Ishikawa (cell line): ENCODE measurements around the gene PIK3AP1.

Experiments used
- CEBPB ChIP-seq: IDR thresholded peaks from 2 replicates; pipeline ENCODE4 v1.6.1; 2012
- CREB1 ChIP-seq: IDR thresholded peaks from 2 replicates; pipeline ENCODE4 v1.6.1; 2012; ENCODE audit warnings: low read depth
- EGR1 ChIP-seq: IDR thresholded peaks from 2 replicates; pipeline ENCODE4 v1.6.1; 2012
- EP300 ChIP-seq: IDR thresholded peaks from 2 replicates; pipeline ENCODE4 v1.6.1; 2012; ENCODE audit warnings: borderline replicate concordance
- FOXM1 ChIP-seq: IDR thresholded peaks from 2 replicates; pipeline ENCODE4 v1.6.1; 2012; ENCODE audit warnings: low read depth, borderline replicate concordance
- NFIC ChIP-seq: IDR thresholded peaks from 2 replicates; pipeline ENCODE4 v1.6.1; 2012
- RAD21 ChIP-seq: IDR thresholded peaks from 2 replicates; pipeline ENCODE4 v1.6.1; 2012; ENCODE audit warnings: low read depth
- TAF1 ChIP-seq: IDR thresholded peaks from 2 replicates; pipeline ENCODE4 v1.6.1; 2012; ENCODE audit warnings: low read depth, mild to moderate bottlenecking
- TCF12 ChIP-seq: IDR thresholded peaks from 2 replicates; pipeline ENCODE4 v1.6.1; 2012; ENCODE audit warnings: low read depth
- TEAD4 ChIP-seq: IDR thresholded peaks from 2 replicates; pipeline ENCODE4 v1.6.1; 2012
- YY1 ChIP-seq: IDR thresholded peaks from 2 replicates; pipeline ENCODE4 v1.6.1; 2012; ENCODE audit warnings: low read depth
- ZBTB7A ChIP-seq: IDR thresholded peaks from 2 replicates; pipeline ENCODE4 v1.6.1; 2012; ENCODE audit warnings: low read depth
- TF ChIP-seq, protein P1 (sequence below): IDR thresholded peaks from 2 replicates; pipeline ENCODE4 v1.6.1; 2012; ENCODE audit warnings: low read depth, mild to moderate bottlenecking
- TF ChIP-seq, protein P2 (sequence below): IDR thresholded peaks from 2 replicates; pipeline ENCODE4 v1.6.1; 2012
- TF ChIP-seq, protein P3 (sequence below): IDR thresholded peaks from 2 replicates; pipeline ENCODE4 v1.6.1; 2012

Gene PIK3AP1, protein sequence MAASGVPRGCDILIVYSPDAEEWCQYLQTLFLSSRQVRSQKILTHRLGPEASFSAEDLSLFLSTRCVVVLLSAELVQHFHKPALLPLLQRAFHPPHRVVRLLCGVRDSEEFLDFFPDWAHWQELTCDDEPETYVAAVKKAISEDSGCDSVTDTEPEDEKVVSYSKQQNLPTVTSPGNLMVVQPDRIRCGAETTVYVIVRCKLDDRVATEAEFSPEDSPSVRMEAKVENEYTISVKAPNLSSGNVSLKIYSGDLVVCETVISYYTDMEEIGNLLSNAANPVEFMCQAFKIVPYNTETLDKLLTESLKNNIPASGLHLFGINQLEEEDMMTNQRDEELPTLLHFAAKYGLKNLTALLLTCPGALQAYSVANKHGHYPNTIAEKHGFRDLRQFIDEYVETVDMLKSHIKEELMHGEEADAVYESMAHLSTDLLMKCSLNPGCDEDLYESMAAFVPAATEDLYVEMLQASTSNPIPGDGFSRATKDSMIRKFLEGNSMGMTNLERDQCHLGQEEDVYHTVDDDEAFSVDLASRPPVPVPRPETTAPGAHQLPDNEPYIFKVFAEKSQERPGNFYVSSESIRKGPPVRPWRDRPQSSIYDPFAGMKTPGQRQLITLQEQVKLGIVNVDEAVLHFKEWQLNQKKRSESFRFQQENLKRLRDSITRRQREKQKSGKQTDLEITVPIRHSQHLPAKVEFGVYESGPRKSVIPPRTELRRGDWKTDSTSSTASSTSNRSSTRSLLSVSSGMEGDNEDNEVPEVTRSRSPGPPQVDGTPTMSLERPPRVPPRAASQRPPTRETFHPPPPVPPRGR

DNA sequence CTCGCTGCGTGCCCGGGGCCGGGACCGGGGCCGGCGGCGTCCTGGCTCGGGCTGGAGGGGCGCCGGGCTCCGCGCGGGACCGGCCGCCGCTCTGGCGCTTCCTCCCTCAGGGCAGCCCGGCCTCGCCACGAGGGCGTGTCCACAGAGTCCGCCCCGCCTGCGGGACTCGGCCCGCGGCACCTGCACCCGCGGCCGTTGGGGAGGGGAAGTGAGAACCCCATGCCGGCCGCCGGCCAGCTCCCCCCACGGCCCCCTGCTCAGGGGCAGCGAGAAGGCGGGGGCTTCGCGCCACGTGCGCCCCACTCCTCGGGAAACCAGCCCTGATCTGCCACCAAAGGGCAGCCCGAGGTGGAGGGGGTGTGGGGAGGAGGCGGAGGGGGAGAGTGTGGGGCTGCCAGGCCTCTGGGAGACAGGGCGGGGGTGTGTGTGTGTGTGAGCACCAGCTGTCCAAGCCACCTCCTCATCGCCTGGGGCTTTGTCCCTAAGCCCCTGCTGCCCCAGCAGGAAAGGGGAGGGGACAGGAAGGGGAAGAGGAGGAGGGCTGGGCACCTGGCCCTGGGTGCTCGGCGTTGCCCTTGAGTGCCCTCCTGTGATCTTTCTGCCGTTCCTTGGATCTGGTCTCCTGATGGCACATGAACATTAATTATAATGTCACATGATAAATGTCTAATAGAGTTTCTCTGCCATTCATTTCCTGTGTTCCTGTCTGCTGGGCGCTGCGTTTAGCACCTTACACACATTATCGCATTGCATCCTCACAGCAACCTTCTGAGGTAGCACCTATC is at the start of gene PIK3AP1:
Gene PIK3AP1 (minus strand): TSS at position 93 of the 785 bp plus-strand sequence. CDS start 120 bp downstream, outside the sequence.
- peak; percentile 75; the same call in 1 of the 2 replicates for TF ChIP-seq TCF12
- TF ChIP-seq EGR1 = 0 out of 2 replicates have a peak, but pooled peaks have one; percentile 44
- TF ChIP-seq, protein P1, sequence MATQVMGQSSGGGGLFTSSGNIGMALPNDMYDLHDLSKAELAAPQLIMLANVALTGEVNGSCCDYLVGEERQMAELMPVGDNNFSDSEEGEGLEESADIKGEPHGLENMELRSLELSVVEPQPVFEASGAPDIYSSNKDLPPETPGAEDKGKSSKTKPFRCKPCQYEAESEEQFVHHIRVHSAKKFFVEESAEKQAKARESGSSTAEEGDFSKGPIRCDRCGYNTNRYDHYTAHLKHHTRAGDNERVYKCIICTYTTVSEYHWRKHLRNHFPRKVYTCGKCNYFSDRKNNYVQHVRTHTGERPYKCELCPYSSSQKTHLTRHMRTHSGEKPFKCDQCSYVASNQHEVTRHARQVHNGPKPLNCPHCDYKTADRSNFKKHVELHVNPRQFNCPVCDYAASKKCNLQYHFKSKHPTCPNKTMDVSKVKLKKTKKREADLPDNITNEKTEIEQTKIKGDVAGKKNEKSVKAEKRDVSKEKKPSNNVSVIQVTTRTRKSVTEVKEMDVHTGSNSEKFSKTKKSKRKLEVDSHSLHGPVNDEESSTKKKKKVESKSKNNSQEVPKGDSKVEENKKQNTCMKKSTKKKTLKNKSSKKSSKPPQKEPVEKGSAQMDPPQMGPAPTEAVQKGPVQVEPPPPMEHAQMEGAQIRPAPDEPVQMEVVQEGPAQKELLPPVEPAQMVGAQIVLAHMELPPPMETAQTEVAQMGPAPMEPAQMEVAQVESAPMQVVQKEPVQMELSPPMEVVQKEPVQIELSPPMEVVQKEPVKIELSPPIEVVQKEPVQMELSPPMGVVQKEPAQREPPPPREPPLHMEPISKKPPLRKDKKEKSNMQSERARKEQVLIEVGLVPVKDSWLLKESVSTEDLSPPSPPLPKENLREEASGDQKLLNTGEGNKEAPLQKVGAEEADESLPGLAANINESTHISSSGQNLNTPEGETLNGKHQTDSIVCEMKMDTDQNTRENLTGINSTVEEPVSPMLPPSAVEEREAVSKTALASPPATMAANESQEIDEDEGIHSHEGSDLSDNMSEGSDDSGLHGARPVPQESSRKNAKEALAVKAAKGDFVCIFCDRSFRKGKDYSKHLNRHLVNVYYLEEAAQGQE = no peak
- TF ChIP-seq NFIC = peak; percentile 45
- peak; percentile 94 for TF ChIP-seq ZBTB7A
- TF ChIP-seq, protein P2, sequence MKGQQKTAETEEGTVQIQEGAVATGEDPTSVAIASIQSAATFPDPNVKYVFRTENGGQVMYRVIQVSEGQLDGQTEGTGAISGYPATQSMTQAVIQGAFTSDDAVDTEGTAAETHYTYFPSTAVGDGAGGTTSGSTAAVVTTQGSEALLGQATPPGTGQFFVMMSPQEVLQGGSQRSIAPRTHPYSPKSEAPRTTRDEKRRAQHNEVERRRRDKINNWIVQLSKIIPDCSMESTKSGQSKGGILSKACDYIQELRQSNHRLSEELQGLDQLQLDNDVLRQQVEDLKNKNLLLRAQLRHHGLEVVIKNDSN = no peak
- TF ChIP-seq EP300 = peak; percentile 7; the same call in 1 of the 2 replicates
- peak; percentile 41; the same call in 1 of the 2 replicates for TF ChIP-seq RAD21
- TF ChIP-seq YY1 = 0 out of 2 replicates have a peak, but pooled peaks have one; percentile 14
- TF ChIP-seq, protein P3, sequence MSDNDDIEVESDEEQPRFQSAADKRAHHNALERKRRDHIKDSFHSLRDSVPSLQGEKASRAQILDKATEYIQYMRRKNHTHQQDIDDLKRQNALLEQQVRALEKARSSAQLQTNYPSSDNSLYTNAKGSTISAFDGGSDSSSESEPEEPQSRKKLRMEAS = peak; percentile 79
- TF ChIP-seq FOXM1 = no peak
- no peak; the same call in 1 of the 2 replicates for TF ChIP-seq CEBPB
- no peak for TF ChIP-seq CREB1
- TF ChIP-seq TEAD4 = no peak; the same call in 1 of the 2 replicates
- TF ChIP-seq TAF1 = peak; percentile 45; the same call in 1 of the 2 replicates

DNA sequence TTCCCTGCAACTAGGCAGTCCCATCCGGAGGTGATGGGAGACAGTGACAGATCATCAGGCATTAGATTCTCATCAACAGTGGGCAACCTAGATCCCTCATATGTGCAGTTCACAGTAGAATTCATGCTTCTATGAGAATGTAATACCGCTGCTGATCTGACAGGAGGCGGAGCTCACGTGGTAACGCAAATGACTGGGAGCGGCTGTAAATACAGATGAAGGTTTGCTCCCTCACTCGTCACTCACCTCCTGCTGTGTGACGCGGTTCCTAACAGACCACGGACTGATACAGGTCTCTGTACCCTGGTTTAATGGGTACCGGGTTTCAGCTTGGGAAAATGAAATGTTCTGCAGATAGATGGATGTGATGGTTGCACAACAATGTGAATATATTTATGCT is 47.8 kb upstream of the PIK3AP1 start:
- TF ChIP-seq, protein P3 = no peak
- TF ChIP-seq EP300 (no peak), FOXM1 (no peak), TAF1 (no peak), CREB1 (no peak), CEBPB (no peak), RAD21 (no peak), TEAD4 (no peak)

DNA sequence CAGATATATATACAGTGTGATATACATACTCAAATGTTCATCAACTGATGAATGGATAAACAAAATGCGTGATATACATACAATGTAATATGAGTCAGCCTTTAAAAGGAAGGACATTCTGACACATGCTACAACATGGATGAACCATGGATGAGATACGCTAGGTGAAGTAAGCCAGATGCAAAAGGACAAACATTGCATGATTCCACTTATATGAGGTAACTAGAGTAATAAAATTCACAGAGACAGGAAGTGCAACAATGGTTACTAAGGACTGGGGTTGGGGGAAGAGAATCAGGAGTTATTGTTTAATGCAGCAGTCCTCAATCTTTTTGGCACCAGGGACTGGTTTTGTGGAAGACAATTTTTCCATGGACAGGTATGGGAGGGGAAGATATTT is 47.3 kb upstream of the PIK3AP1 start:
- TF ChIP-seq RAD21 = no peak
- no peak for TF ChIP-seq TAF1
- TF ChIP-seq CREB1 = no peak
- TF ChIP-seq ZBTB7A = no peak
- TF ChIP-seq CEBPB = no peak
- TF ChIP-seq EP300 = no peak
- TF ChIP-seq FOXM1 = no peak
- TF ChIP-seq, protein P1 = no peak
- no peak for TF ChIP-seq YY1
- TF ChIP-seq NFIC = no peak
- no peak for TF ChIP-seq TEAD4
- no peak for TF ChIP-seq EGR1
- TF ChIP-seq TCF12 = no peak
- TF ChIP-seq, protein P3 = no peak
- TF ChIP-seq, protein P2 = no peak
